ENCODE data around the gene SBNO2. TPM values are rescaled to one million over a fixed set of nuclear protein-coding genes. Genes with fewer than 3 reads are reported as not detected.

SBNO2 gene
- total RNA-seq, 1 experiment from 2014 or later = 123 TPM

DNA sequence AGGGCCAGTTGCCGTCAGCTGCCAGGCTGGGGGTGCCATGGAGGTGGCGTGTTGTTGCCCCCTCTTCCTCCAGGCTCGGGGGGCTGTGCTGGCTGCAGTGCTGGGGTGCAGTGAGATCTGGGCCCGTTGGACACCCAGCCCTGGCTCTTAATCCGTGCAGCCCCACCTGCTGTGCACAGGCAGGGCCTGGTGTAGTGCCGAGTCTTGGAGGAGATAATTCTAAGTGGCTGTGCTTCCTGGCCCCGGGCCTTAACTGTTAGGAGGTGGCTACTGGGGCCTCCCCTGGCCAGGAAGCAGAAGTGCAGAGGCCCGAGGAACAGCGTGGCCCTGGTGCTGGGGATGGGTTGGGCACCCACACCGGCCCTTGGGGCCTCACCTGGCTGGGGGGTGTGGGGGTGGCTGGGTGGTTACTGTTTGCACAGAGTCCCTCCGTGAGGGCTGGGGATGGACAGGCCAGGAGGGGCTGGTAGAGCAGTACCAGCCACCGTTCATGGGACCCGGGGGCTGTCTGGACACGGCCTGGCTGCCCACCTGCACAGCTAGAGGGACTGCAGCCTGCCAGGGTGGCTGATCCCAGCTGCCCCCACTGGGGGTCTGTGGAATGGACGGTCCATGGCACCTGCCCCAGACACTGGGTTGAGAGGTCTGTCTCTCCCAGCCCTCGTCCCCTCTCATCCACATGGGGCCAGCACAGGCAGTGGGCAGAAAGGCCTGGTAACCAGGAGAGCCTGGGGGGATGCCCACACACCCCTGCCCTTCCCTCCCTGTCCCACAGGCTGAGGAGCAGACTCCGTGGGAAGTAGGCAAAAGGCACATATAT lies 67.0 kb downstream of the SBNO2 start:
- CTCF ChIA-PET = interaction anchor here (0.6 kb wide), 1 partner anchor 87 kb away, joined by 3 read pairs; no protein-coding TSS in a partner anchor
- TF ChIP-seq, protein P1, sequence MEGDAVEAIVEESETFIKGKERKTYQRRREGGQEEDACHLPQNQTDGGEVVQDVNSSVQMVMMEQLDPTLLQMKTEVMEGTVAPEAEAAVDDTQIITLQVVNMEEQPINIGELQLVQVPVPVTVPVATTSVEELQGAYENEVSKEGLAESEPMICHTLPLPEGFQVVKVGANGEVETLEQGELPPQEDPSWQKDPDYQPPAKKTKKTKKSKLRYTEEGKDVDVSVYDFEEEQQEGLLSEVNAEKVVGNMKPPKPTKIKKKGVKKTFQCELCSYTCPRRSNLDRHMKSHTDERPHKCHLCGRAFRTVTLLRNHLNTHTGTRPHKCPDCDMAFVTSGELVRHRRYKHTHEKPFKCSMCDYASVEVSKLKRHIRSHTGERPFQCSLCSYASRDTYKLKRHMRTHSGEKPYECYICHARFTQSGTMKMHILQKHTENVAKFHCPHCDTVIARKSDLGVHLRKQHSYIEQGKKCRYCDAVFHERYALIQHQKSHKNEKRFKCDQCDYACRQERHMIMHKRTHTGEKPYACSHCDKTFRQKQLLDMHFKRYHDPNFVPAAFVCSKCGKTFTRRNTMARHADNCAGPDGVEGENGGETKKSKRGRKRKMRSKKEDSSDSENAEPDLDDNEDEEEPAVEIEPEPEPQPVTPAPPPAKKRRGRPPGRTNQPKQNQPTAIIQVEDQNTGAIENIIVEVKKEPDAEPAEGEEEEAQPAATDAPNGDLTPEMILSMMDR (IDR thresholded peaks at IDR 0.05; ENCODE audit: unreplicated experiment) = peak; percentile 34

DNA sequence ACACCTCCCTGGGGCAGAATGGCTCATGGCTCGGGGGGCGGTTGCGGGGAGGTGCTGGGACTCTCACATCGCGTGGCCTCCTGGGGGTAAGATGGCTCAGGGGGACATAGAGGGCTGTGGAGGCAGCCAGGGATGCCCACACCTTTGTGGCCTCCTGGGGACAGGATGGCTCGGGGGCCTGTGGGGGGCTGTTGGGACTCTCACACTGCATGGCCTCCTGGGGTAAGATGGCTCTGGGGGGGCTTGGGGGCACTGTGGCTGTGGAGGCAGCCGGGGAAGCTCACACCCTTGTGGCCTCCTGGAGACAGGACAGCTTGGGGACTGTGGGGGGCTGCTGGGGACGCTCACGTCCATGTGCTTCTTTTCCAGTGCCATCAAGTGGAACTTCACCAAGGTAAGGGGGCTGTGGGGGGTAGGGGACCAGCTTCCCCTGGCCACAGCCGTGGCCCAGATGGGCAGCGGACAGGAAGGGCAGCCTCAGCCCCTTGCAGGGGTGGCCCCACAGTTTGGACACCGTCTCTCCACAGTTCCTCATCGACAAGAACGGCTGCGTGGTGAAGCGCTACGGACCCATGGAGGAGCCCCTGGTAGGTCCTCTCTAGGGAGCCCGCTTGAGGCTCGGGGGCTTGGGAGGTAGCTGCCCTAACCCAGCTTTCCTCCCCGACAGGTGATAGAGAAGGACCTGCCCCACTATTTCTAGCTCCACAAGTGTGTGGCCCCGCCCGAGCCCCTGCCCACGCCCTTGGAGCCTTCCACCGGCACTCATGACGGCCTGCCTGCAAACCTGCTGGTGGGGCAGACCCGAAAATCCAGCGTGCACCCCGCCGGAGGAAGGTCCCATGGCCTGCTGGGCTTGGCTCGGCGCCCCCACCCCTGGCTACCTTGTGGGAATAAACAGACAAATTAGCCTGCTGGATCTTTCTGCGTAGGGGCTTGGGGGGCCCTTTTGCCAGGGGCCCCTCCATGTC lies 67.9 kb downstream of the SBNO2 start:
- CTCF ChIA-PET = no interaction called here
- H3K27ac Mint-ChIP-seq (ENCODE audit: low read depth, unreplicated experiment) = peak overlapping the region; percentile 59

More for the DNA sequence above, 67.0 kb downstream of the SBNO2 start:
- Mint-ChIP-seq H3K9me3 (ENCODE audit: unreplicated experiment) (no peaks in the 10 kb centered on the region), H3K36me3 (ENCODE audit: insufficient read depth, unreplicated experiment) (peaks cover 63% of the 10 kb centered on the region), H3K27ac (ENCODE audit: low read depth, unreplicated experiment) (peak overlapping the region; percentile 59), H3K4me1 (ENCODE audit: insufficient read depth, unreplicated experiment) (no peaks in the 10 kb centered on the region), H3K4me3 (ENCODE audit: unreplicated experiment) (peak overlapping the region; percentile 29), H3K27me3 (ENCODE audit: insufficient read depth, unreplicated experiment) (no peaks in the 10 kb centered on the region)
- intact Hi-C loops (cut with micrococcal nuclease) = loop anchor here (1.0 kb wide), 1 partner anchor 50 kb away; no protein-coding TSS in a partner anchor
- DNase-seq (ENCODE audit: unreplicated experiment) = peak; percentile 82
- POLR2A ChIA-PET = interaction anchor here (0.6 to 6.6 kb wide), 4 partner anchors 13 to 157 kb away, joined by 3 to 73 read pairs (median 3); no protein-coding TSS in a partner anchor
- no TSS peak for BruUV-seq (replicated peaks)

DNA sequence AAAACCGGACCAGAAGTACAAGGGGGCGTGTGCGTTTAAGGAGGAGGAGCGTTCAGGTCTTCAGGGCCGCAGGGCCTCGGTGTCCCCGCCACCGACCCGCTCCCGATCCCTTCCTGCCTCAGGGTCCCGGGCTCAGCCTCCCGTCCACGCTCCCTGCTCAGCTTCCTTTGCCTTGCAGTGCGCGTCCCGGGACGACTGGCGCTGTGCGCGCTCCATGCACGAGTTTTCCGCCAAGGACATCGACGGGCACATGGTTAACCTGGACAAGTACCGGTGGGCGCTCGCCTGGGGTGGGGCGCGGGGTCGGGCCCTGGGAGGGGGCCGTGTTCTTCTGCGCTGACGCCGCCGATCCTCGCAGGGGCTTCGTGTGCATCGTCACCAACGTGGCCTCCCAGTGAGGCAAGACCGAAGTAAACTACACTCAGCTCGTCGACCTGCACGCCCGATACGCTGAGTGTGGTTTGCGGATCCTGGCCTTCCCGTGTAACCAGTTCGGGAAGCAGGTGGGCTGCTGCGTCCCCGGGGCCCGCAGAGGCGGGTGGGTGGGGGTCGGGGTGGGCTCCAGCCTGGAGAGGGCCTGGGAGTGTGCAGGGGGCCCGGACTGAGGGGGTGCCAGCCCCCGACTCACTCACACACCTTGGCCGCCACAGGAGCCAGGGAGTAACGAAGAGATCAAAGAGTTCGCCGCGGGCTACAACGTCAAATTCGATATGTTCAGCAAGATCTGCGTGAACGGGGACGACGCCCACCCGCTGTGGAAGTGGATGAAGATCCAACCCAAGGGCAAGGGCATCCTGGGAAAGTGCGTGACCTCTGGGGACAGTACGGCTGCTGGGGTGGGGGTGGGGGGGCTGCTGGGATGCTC lies 68.8 kb downstream of the SBNO2 start:
- peak; percentile 62 for DNase-seq (ENCODE audit: unreplicated experiment)
- Mint-ChIP-seq H3K4me1 (ENCODE audit: insufficient read depth, unreplicated experiment) (peaks cover 6% of the 10 kb centered on the region), H3K36me3 (ENCODE audit: insufficient read depth, unreplicated experiment) (peaks cover 61% of the 10 kb centered on the region), H3K27me3 (ENCODE audit: insufficient read depth, unreplicated experiment) (no peaks in the 10 kb centered on the region), H3K4me3 (ENCODE audit: unreplicated experiment) (peak overlapping the region; percentile 71), H3K27ac (ENCODE audit: low read depth, unreplicated experiment) (no peak overlapping the region), H3K9me3 (ENCODE audit: unreplicated experiment) (no peaks in the 10 kb centered on the region)
- TF ChIP-seq, protein P1 (IDR thresholded peaks at IDR 0.05; ENCODE audit: unreplicated experiment) = no peak
- ChIA-PET CTCF (no interaction called here), POLR2A (interaction anchor here (1.2 to 6.6 kb wide), 9 partner anchors 11 to 111 kb away, joined by 3 to 73 read pairs (median 7); partner anchors contain the start of gene CNN2)
- intact Hi-C loops (cut with micrococcal nuclease) = no loop called here
- no TSS peak for BruUV-seq (replicated peaks)

More for the DNA sequence above, 67.9 kb downstream of the SBNO2 start:
- no peaks in the 10 kb centered on the region for H3K27me3 Mint-ChIP-seq (ENCODE audit: insufficient read depth, unreplicated experiment)
- TF ChIP-seq, protein P1 (IDR thresholded peaks at IDR 0.05; ENCODE audit: unreplicated experiment) = no peak
- H3K4me3 Mint-ChIP-seq (ENCODE audit: unreplicated experiment) = peak overlapping the region; percentile 71
- H3K36me3 Mint-ChIP-seq (ENCODE audit: insufficient read depth, unreplicated experiment) = peaks cover 63% of the 10 kb centered on the region
- DNase-seq (ENCODE audit: unreplicated experiment) = no peak
- H3K4me1 Mint-ChIP-seq (ENCODE audit: insufficient read depth, unreplicated experiment) = peaks cover 6% of the 10 kb centered on the region
- BruUV-seq (replicated peaks) = TSS peak; percentile 64
- H3K9me3 Mint-ChIP-seq (ENCODE audit: unreplicated experiment) = no peaks in the 10 kb centered on the region
- intact Hi-C loops (cut with micrococcal nuclease) = no loop called here
- POLR2A ChIA-PET = interaction anchor here (0.6 to 6.6 kb wide), 7 partner anchors 12 to 158 kb away, joined by 3 to 73 read pairs (median 3); partner anchors contain the start of gene CNN2

Data from MCF 10A (cell line).